ENCODE results near the gene NUTM2E.
"Not testable (repeated sequence)": the region's sequence is repeated elsewhere in the genome, so short reads cannot be mapped to it uniquely, and the experiment has no call there.

- TF ChIP-seq SP1 (IDR thresholded peaks at IDR 0.05); CTCF (IDR thresholded peaks at IDR 0.05; ENCODE audit: low read depth, low read length, missing input control); RXRA (IDR thresholded peaks at IDR 0.05): not testable (repeated sequence)
Measured at GRCh38 chr10:79868023-79868422, 41.5 kb downstream of the NUTM2E start.

Measured in liver (tissue), 3 donors.